HG02884 (cell line): Measurements from ENCODE around the gene CIB2.
"Not testable (repeated sequence)": the region's sequence is repeated elsewhere in the genome, so short reads cannot be mapped to it uniquely, and the experiment has no call there.

Experiments used
- ATAC-seq: cut with Tn5 transposase; IDR thresholded peaks from one replicate; pipeline ENCODE4 v1.9.1; 2021; ENCODE audit warnings: mild to moderate bottlenecking, moderate library complexity; ENCODE audit not compliant: unreplicated experiment

CIB2 gene

DNA sequence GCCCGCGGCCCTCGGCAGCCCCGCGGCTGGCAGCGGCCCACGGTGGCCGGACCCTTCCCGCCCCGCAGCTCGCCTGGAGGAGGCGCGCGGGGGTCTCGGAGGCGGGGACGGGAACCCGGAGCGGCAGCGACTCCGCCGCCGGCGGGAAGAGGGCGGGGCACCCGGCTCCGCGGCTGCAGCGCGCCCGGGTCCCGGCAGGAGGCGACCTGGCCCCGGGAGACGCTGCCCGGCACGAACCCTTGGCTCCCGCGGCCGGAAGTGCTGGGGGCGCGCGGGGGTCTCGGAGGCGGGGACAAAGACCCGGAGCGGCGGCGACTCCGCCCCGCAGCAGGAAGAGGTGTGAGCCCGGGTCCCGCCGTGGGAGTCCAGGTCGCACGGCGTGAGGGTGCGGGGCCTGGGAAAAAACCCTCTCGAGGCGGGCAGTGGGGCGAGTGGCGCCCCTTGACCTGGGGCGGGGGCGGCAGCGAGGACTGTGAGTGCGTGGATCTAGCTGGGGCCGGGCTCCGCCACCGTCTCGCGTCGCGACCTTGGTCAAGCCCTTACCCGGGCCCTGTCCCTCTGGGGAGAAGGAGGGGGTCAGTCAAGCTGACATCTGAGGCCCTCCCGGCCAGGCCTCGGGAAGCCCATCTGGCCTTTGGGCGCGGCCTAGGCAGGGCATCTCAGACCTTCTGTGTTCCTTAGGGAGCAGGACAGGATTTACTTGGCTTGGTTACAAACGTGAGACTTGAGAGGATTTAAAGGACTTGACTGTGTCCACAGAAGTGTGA is at the start of gene CIB2:
Gene CIB2 (minus strand): TSS at position 151 of the 767 bp plus-strand sequence. CDS start 230 bp downstream, outside the sequence.
- ATAC-seq = no peak

- no peak for ATAC-seq
These were observed 48.7 kb upstream of the CIB2 start for GRCh38 chr15:78179906-78180305.

- no peak for ATAC-seq
These were observed 48.1 kb upstream of the CIB2 start for GRCh38 chr15:78179286-78179840.

DNA sequence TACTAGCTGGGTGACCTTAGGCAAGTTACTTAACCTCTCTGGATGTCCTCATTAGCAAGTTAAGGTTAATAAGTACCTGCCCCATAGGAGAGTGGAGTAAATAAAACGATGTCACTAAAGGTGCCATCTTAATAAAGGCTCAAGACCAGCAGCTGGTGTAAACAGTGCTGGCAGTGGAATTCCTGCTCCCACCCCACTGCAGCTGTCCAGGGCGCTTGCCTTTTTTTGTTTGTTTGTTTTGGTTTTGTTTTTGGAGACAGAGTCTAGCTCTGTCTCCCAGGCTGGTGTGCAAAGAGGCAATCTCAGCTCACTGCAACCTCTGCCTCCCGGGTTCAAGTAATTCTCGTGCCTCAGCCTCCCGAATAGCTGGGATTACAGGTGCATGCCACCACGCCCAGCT is 46.8 kb upstream of the CIB2 start:
- ATAC-seq = no peak

- no peak for ATAC-seq
These were observed 46.2 kb upstream of the CIB2 start for GRCh38 chr15:78177447-78177873.

DNA sequence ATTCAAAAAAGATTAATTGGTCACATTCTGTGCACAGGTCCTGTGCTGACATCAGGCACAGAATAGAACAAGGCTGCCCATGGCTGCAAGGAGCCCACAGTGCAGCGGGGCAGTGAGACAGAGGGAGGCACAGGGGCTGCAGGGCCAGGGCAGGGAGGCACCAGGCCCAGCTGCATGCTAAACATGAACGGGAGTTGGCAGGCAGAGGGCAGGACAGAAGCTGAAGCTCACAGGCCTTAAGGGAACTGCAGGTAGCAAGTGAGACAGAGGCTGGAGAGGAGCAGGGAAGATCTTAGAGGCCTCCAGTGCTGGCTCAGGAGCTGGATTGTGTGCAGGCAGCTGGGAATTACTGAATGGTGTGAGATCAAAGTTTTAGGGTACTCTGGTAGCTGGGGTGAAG is 44.1 kb upstream of the CIB2 start:
- ATAC-seq = no peak

GRCh38 chr15:78174401-78174800 is 43.2 kb upstream of the CIB2 start:
- ATAC-seq = no peak

- ATAC-seq = no peak
These were observed 40.7 kb upstream of the CIB2 start for GRCh38 chr15:78171864-78172472.

DNA sequence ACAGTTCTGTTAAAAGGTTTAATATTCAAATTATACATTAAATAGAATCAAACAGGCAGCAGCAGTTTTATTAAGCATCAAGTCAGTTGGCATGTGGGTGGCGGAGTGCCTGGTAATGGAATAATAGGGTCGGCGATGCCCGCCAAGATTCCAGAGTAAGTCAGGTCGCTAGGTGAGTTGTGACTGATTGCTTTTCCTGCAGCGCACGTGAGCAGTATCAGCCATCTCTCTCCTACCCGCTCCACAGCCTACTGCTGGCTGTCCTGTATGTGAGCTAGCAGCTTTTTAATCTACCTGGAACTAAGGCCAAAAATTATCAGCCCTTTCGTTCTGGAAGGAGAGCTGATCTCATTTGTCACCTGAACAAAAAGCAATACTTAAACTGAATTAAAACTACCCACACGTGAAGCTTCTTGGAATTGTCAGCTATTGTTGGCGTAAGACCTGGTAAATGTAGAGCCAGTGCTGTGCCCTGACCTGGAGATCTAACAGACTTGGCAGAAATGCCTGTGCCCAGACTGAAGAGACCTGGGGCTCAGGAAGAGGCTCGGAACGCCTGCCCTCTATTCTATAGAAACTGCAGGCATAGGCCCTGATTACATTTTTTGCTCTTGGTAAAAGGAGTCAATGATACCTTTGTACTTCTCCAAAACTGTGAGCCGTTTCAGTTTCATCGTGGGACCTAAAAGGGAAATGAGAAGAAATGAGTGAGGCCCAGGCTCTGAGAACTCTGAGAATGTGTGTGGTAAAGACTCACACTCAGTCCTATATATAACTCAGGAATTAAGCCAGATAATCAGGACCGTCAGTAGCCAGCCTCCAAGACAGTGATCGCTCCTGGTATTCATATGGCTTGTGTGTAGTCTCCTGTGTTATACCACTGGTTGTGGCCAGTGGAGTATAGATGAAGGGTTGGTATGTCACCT is 39.9 kb upstream of the CIB2 start:
- ATAC-seq = peak; percentile 72

GRCh38 chr15:78168608-78169007 is 37.4 kb upstream of the CIB2 start:
- no peak for ATAC-seq

DNA sequence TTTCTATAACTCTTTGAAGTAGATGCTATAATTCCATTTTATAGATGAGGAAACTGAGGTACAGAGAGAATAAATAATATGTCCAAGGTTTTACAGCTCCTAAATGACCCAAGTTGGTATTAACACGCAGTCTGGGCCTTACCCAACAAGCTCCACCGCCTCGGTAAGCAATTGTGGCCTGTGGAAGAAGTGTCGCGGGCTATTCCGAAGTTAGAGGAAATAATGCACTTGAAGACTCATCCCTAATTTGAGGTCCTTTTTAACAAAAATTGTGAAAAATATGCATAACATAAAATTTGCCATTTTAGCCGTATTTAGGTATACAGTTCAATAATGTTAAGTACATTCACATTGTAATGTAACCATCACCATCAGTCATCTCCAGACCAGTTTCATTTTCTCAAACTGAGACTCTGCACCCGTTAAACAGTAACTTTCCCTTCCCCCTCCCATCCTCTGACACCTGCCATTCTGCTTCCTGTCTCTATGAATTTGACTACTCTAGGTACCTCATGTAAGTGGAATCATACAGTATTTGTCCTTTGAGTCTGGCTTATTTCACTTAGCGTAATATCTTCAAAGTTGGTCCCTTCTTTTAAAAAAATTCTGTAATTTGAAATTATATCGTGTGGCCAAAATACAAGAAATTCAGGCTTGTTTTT is 36.1 kb upstream of the CIB2 start:
- ATAC-seq = peak; percentile 64

DNA sequence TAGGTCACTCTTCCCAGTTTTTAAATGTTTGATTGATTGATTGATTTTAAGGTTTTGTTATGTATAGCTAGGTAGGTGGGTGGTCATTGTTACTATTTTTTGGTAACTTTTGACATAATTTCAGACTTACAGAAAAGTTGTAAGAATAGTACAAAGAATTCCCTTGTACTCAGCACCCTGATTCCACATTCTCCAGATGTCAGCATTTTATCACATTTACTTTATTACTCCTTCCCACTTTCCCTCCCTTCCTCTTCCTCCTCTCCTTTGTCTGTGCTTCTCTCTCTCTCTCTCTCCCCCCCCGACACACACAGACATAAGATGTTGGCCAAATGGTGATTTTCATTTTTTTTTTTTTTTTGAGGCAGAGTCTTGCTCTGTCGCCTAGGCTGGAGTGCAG is 32.8 kb upstream of the CIB2 start:
- ATAC-seq = no peak

- no peak for ATAC-seq
These were observed 30.8 kb upstream of the CIB2 start for GRCh38 chr15:78162038-78162437.

- no peak for ATAC-seq
These were observed 28.1 kb upstream of the CIB2 start for GRCh38 chr15:78159395-78159794.

GRCh38 chr15:78157203-78157602 is 26.0 kb upstream of the CIB2 start:
- ATAC-seq = no peak

GRCh38 chr15:78156653-78157052 is 25.4 kb upstream of the CIB2 start:
- no peak for ATAC-seq

GRCh38 chr15:78155355-78155939 is 24.2 kb upstream of the CIB2 start:
- ATAC-seq = no peak

GRCh38 chr15:78154955-78155354 is 23.7 kb upstream of the CIB2 start:
- no peak for ATAC-seq

DNA sequence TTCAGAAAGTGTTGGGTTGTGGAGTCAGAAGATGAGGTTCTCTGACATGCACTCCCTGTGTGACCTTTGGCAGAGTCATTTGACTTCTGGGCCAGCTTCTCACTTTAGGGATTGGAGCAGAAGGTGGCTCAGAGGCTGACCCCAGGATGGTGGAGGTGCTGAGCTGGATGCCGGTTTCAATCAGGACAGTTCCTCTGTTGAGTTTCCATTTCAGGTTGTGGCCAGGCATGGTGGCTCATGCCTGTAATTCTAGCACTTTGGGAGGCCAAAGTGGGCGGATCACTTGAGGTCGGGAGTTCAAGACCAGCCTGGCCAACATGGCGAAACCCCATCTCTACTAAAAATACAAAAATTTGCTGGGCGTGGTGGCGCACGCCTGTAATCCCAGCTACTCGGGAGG is 19.8 kb upstream of the CIB2 start:
- ATAC-seq = not testable (repeated sequence)
